HepG2 (cell line): ENCODE data around the gene ATP10A. TPM values are rescaled to one million over a fixed set of nuclear protein-coding genes. Genes with fewer than 3 reads are reported as not detected.

Experiments
- ATAC-seq: fragments of 200-7000 bp; cut with Tn5 transposase; 3 replicates; pipeline ENCODE4 v1.9.1; 2020; ENCODE audit warnings: mild to moderate bottlenecking, moderate library complexity
- BruUV-seq: library from RNA; stranded (reverse); fragments of 400-500 nt; replicated peaks from 2 replicates; lab custom pipeline; 2021; lab: Mats Ljungman, UMichigan
- CTCF ChIA-PET: fragments of 300-600 bp; formaldehyde crosslinking; extraction: SDS; loops from one replicate; lab custom pipeline; 2021; ENCODE audit warnings: low total read pairs, inconsistent platforms, low intra/inter-chr PET ratio; lab: Yijun Ruan, JAX
- POLR2A ChIA-PET: fragments of 350-600 bp; sonication (Branson Sonifier 250); formaldehyde crosslinking; loops from one replicate; lab custom pipeline; 2020; ENCODE audit warnings: antibody characterized with exemption, inconsistent platforms; lab: Yijun Ruan, JAX
- DNase-seq: peaks from one replicate; pipeline ENCODE4 v3.0.0-alpha.2; 2015; ENCODE audit warnings: low spot score
- FAIRE-seq: peaks from 3 replicates; lab custom pipeline; 2011; peaks lifted over from hg19 to GRCh38; lab: Jason Lieb, UNC
- H2AFZ ChIP-seq: one replicate; pipeline ENCODE4 v1.6.1; 2011; ENCODE audit warnings: low read length, inconsistent platforms
- H3K27ac ChIP-seq: fragments of 300-600 bp; 3 replicates; pipeline ENCODE4 v1.8.0; 2011; ENCODE audit warnings: mixed run types, mild to moderate bottlenecking, mixed read lengths, low read length, inconsistent platforms; ENCODE audit not compliant: insufficient read depth; ENCODE audit errors: extremely low read length
- H3K27me3 ChIP-seq, 2 experiments: fragments of 200-600 bp in 1 of 2; 2 replicates in 1 of 2; 3 replicates in 1 of 2; pipeline versions ENCODE4 v1.6.0 to v1.8.0; 2011; ENCODE audit warnings: low read length in 2 of 2, mild to moderate bottlenecking in 2 of 2, moderate library complexity in 2 of 2, inconsistent platforms in 1 of 2; ENCODE audit not compliant: insufficient read depth in 2 of 2, control insufficient read depth in 1 of 2
- H3K36me3 ChIP-seq, 2 experiments: fragments of 200-600 bp in 1 of 2; replicated peaks in 1 of 2; 2 replicates in 1 of 2; 3 replicates in 1 of 2; pipeline versions ENCODE4 v1.5.1 to v1.8.0; 2011; ENCODE audit warnings: low read length in 2 of 2, inconsistent platforms in 1 of 2; ENCODE audit not compliant: insufficient read depth in 2 of 2, control insufficient read depth in 1 of 2
- H3K4me1 ChIP-seq: 2 replicates; pipeline ENCODE4 v1.5.1; 2012; ENCODE audit warnings: low read length, inconsistent platforms; ENCODE audit not compliant: insufficient read depth
- H3K4me2 ChIP-seq: 2 replicates; pipeline ENCODE4 v1.6.0; 2011; ENCODE audit warnings: low read depth, low read length, inconsistent platforms
- H3K4me3 ChIP-seq, 3 experiments: fragments of 200-600 bp in 1 of 3; sonication (generic), shearing (Covaris generic) in 1 of 3; replicated peaks in 1 of 3; 2 replicates each; pipeline ENCODE4 v1.5.1; 2011 to 2016; ENCODE audit warnings: low read length in 3 of 3, inconsistent platforms in 2 of 3, low read depth in 2 of 3, mild to moderate bottlenecking in 2 of 3, control low read depth in 1 of 3, mixed read lengths in 1 of 3; ENCODE audit not compliant: insufficient read depth in 1 of 3
- H3K79me2 ChIP-seq: one replicate; pipeline ENCODE4 v1.6.1; 2011; ENCODE audit warnings: low read length, inconsistent platforms; ENCODE audit not compliant: insufficient read depth
- H3K9ac ChIP-seq: 2 replicates; pipeline ENCODE4 v1.6.0; 2011; ENCODE audit warnings: mild to moderate bottlenecking, low read depth, low read length, inconsistent platforms; ENCODE audit not compliant: insufficient read depth
- H3K9me3 ChIP-seq: 2 replicates; pipeline ENCODE4 v1.5.1; 2012; ENCODE audit warnings: mild to moderate bottlenecking, low read length
- H4K20me1 ChIP-seq: 2 replicates; pipeline ENCODE4 v1.6.0; 2011; ENCODE audit warnings: inconsistent platforms, mild to moderate bottlenecking, low read length, moderate library complexity; ENCODE audit not compliant: insufficient read depth
- MLLT10 ChIP-seq: sonication (generic); formaldehyde crosslinking; IDR thresholded peaks from 2 replicates; pipeline ENCODE4 v1.4.0; 2020; ENCODE audit warnings: missing genetic modification reagents
- MTERF4 ChIP-seq: sonication (generic); formaldehyde crosslinking; IDR thresholded peaks from 2 replicates; pipeline ENCODE4 v1.8.0; 2023; ENCODE audit warnings: mild to moderate bottlenecking, missing genetic modification reagents
- ZFP36L1 ChIP-seq: sonication (generic); formaldehyde crosslinking; IDR thresholded peaks from 2 replicates; pipeline ENCODE4 v1.8.0; 2022; ENCODE audit warnings: mild to moderate bottlenecking, missing genetic modification reagents, moderate library complexity
- ZNF574 ChIP-seq: sonication (generic); formaldehyde crosslinking; IDR thresholded peaks from 2 replicates; pipeline ENCODE4 v1.4.0; 2020; ENCODE audit warnings: missing genetic modification reagents
- ZNF879 ChIP-seq: sonication (generic); formaldehyde crosslinking; IDR thresholded peaks from 2 replicates; pipeline ENCODE4 v1.8.1; 2023; ENCODE audit warnings: missing genetic modification reagents
- WGBS: methylation state at CpG from one replicate; pipeline ENCODE4 v1.1.6; 2017; ENCODE audit warnings: low lambda C conversion rate; 5-methylcytosine and 5-hydroxymethylcytosine counted together
- in situ Hi-C: cut with HindIII; loops from 2 replicates; pipeline ENCODE4 v1.10.0; 2017; ENCODE audit warnings: low pct_unique_long_range_greater_than_20kb; ENCODE audit not compliant: extremely low pct_ligation_motif_present
- intact Hi-C: fragments of 100-400 bp; cut with micrococcal nuclease; formaldehyde crosslinking; loops from one replicate; pipeline ENCODE4 v1.10.0; 2022; ENCODE audit not compliant: unreplicated experiment
- polyA plus RNA-seq, 8 experiments: library from polyadenylated mRNA; depleted of rRNA in 3 of 8; stranded (reverse) in 7 of 8; unstranded in 1 of 8; fragments of >200 nt; fragmentation: Illumina TruSeq in 4 of 8; extraction: Trizol in 4 of 8; gene quantifications; 2 replicates each; pipeline versions ENCODE4 v1.2.1 to v1.2.3, GENCODE V29; 2011 to 2016; ENCODE audit warnings: low read depth in 4 of 8, missing spikeins in 1 of 8, mixed read lengths in 1 of 8; ENCODE audit not compliant: insufficient read depth in 1 of 8
- total RNA-seq, 5 experiments: library from RNA; depleted of rRNA; stranded (reverse); fragments of >200 nt; fragmentation: Illumina TruSeq; extraction: Trizol; gene quantifications; 2 replicates each; pipeline ENCODE4 v1.2.3, GENCODE V29; 2016; ENCODE audit warnings: low read depth in 1 of 5

Gene ATP10A
- total and polyA plus RNA-seq, 2 of the 13 experiments (the other 11 are each of a cell fraction or from before 2014, with no cell fraction given) = 0.58 to 4.2 TPM

GRCh38 chr15:25880411-25880810 lies 17.3 kb upstream of the ATP10A start:
- no peak overlapping the region for H3K4me2 ChIP-seq
- TF ChIP-seq MLLT10 = no peak
- no peak for TF ChIP-seq MTERF4 (CRISPR knock-in tag)
- TF ChIP-seq ZNF574 (CRISPR knock-in tag) = no peak
- no peak for TF ChIP-seq ZNF879
- TF ChIP-seq ZFP36L1 (CRISPR knock-in tag) = no peak
- TF ChIP-seq, all 625 proteins: peak for 0
- H3K27me3 ChIP-seq = no peaks in the 10 kb centered on the region
- intact Hi-C loops = no loop called here
- ChIA-PET CTCF (no interaction called here), POLR2A (no interaction called here)
- in situ Hi-C loops = no loop called here
- no TSS peak for BruUV-seq
- ATAC-seq (peak; percentile 38; the same call in 2 of the 3 replicates), DNase-seq (no peak), FAIRE-seq (no peak)
- no peak overlapping the region for H3K27ac ChIP-seq
- H3K9me3 ChIP-seq = no peaks in the 10 kb centered on the region
- no peak overlapping the region for H3K9ac ChIP-seq
- H3K4me3 ChIP-seq = no peak overlapping the region
- H3K36me3 ChIP-seq = no peaks in the 10 kb centered on the region
- H3K4me1 ChIP-seq = peaks cover 26% of the 10 kb centered on the region
- 54% methylated on average over 1 of the region's 1 CpG for WGBS
- no peaks in the 10 kb centered on the region for H3K79me2 ChIP-seq
- H2AFZ ChIP-seq = no peak overlapping the region
- H4K20me1 ChIP-seq = no peaks in the 10 kb centered on the region
